Measurements from ENCODE around the gene TDRD10. TPM values are rescaled to one million over a fixed set of nuclear protein-coding genes. Genes with fewer than 3 reads are reported as not detected.

The TDRD10 gene
- total RNA-seq, 4 donors from 2014 or later: 0.61 to 4.2 (median 0.62) TPM

GRCh38 chr1:154499446-154499845, 2.6 kb upstream of the TDRD10 start:
- in situ Hi-C loops (cut with MboI; ENCODE audit: low sequenced_read_pairs in 4 of 4): no loop called here
- peak overlapping the region in 3 of 4 donors; percentile 36 to 46 (median 45) for H3K27ac ChIP-seq

GRCh38 chr1:154500533-154500932, 1.5 kb upstream of the TDRD10 start:
- Histone ChIP-seq H3K4me1 (peaks cover 4 to 5% of the 10 kb centered on the region in 2 donors), H3K9me3 (no peaks in the 10 kb centered on the region), H3K36me3 (no peaks in the 10 kb centered on the region), H3K27me3 (peaks cover 34 to 61% (median 39%) of the 10 kb centered on the region in 3 donors), H3K27ac (peak overlapping the region in 3 of 4 donors; percentile 36 to 46 (median 45)), H3K4me3 (peak overlapping the region; percentile 41 to 68 (median 54))
- in situ Hi-C loops (cut with MboI; ENCODE audit: low sequenced_read_pairs in 4 of 4) (no loop called here), intact Hi-C loops (cut with DNase I; ENCODE audit: low total_unique reads) (no loop called here)
- no peak for DNase-seq
- ATAC-seq: no peak
- no peak for TF ChIP-seq POLR2A (IDR thresholded peaks at IDR 0.05)
- TF ChIP-seq, protein P1, sequence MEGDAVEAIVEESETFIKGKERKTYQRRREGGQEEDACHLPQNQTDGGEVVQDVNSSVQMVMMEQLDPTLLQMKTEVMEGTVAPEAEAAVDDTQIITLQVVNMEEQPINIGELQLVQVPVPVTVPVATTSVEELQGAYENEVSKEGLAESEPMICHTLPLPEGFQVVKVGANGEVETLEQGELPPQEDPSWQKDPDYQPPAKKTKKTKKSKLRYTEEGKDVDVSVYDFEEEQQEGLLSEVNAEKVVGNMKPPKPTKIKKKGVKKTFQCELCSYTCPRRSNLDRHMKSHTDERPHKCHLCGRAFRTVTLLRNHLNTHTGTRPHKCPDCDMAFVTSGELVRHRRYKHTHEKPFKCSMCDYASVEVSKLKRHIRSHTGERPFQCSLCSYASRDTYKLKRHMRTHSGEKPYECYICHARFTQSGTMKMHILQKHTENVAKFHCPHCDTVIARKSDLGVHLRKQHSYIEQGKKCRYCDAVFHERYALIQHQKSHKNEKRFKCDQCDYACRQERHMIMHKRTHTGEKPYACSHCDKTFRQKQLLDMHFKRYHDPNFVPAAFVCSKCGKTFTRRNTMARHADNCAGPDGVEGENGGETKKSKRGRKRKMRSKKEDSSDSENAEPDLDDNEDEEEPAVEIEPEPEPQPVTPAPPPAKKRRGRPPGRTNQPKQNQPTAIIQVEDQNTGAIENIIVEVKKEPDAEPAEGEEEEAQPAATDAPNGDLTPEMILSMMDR (IDR thresholded peaks at IDR 0.05 in 4 of 5, conservative IDR thresholded peaks at IDR 0.05 in 1 of 5): no peak

More at GRCh38 chr1:154499446-154499845, 2.6 kb upstream of the TDRD10 start:
- H3K27me3 ChIP-seq: peaks cover 34 to 55% (median 39%) of the 10 kb centered on the region in 3 donors
- ATAC-seq (no peak), DNase-seq (no peak)
- H3K4me3 ChIP-seq: peak overlapping the region; percentile 41 to 68 (median 54)
- H3K36me3 ChIP-seq: no peaks in the 10 kb centered on the region
- intact Hi-C loops (cut with DNase I; ENCODE audit: low total_unique reads): no loop called here
- TF ChIP-seq, protein P1 (IDR thresholded peaks at IDR 0.05 in 4 of 5, conservative IDR thresholded peaks at IDR 0.05 in 1 of 5): no peak
- no peak for TF ChIP-seq POLR2A (IDR thresholded peaks at IDR 0.05)
- H3K9me3 ChIP-seq: no peaks in the 10 kb centered on the region
- peaks cover 5 to 10% of the 10 kb centered on the region in 2 donors for H3K4me1 ChIP-seq

GRCh38 chr1:154501423-154502065, 475 bp upstream of the TDRD10 start:
- TF ChIP-seq POLR2A (IDR thresholded peaks at IDR 0.05): no peak
- TF ChIP-seq, protein P1 (IDR thresholded peaks at IDR 0.05 in 4 of 5, conservative IDR thresholded peaks at IDR 0.05 in 1 of 5): no peak
- peak overlapping the region in 3 of 4 donors; percentile 36 to 46 (median 45) for H3K27ac ChIP-seq
- H3K36me3 ChIP-seq: no peaks in the 10 kb centered on the region
- peaks cover 34 to 68% (median 39%) of the 10 kb centered on the region in 3 donors for H3K27me3 ChIP-seq
- intact Hi-C loops (cut with DNase I; ENCODE audit: low total_unique reads): no loop called here
- peak; percentile 25 to 63 for ATAC-seq
- no peak for DNase-seq
- in situ Hi-C loops (cut with MboI; ENCODE audit: low sequenced_read_pairs in 4 of 4): no loop called here
- peak overlapping the region; percentile 41 to 68 (median 54) for H3K4me3 ChIP-seq
- H3K4me1 ChIP-seq: peaks cover 4 to 5% of the 10 kb centered on the region in 2 donors
- H3K9me3 ChIP-seq: peaks cover 0 to 2% (median 0%) of the 10 kb centered on the region in 3 donors

GRCh38 chr1:154502744-154503115, 711 bp downstream of the TDRD10 start:
- peak overlapping the region; percentile 41 to 68 (median 54) for H3K4me3 ChIP-seq
- peaks cover 0 to 2% (median 0%) of the 10 kb centered on the region in 3 donors for H3K9me3 ChIP-seq
- H3K27ac ChIP-seq: peak overlapping the region in 1 of 4 donors; percentile 45
- in situ Hi-C loops (cut with MboI; ENCODE audit: low sequenced_read_pairs in 4 of 4): no loop called here
- H3K27me3 ChIP-seq: peaks cover 34 to 68% (median 39%) of the 10 kb centered on the region in 3 donors
- DNase-seq (no peak), ATAC-seq (no peak)
- TF ChIP-seq, protein P1 (IDR thresholded peaks at IDR 0.05 in 4 of 5, conservative IDR thresholded peaks at IDR 0.05 in 1 of 5): no peak
- TF ChIP-seq POLR2A (IDR thresholded peaks at IDR 0.05): no peak
- intact Hi-C loops (cut with DNase I; ENCODE audit: low total_unique reads): no loop called here
- no peaks in the 10 kb centered on the region for H3K36me3 ChIP-seq
- peaks cover 4 to 5% of the 10 kb centered on the region in 2 donors for H3K4me1 ChIP-seq

All from gastrocnemius medialis (tissue), 4 donors.